Heart left ventricle (tissue), 16 donors: ENCODE data around the gene MSI2. TPM values are rescaled to one million over a fixed set of nuclear protein-coding genes. Genes with fewer than 3 reads are reported as not detected.
A peak's percentile ranks its signal among the peaks of the same experiment; 100 is the strongest.

Experiments used
- ATAC-seq, 4 donors: fragments of 200-7000 bp; cut with Tn5 transposase; one replicate each; pipeline ENCODE4 v1.9.1; 2020 to 2022; ENCODE audit warnings: moderate library complexity in 4 of 4, mild to moderate bottlenecking in 3 of 4, moderate number of reproducible peaks in 1 of 4
- DNase-seq, 5 donors: peaks; one replicate each; pipeline ENCODE4 v3.0.0-alpha.2; 2020
- H3K27ac ChIP-seq, 12 donors: fragments of 200-600 bp; sonication (generic) in 4 of 12; one replicate each; pipeline versions ENCODE4 v1.5.0 to v1.8.0; 2016 to 2022; ENCODE audit warnings: mild to moderate bottlenecking in 2 of 12
- H3K27me3 ChIP-seq, 9 donors: fragments of 200-600 bp; sonication (generic) in 2 of 9; one replicate each; pipeline versions ENCODE4 v1.5.1 to v1.8.0; 2016 to 2022; ENCODE audit warnings: mild to moderate bottlenecking in 3 of 9
- H3K36me3 ChIP-seq, 9 donors: fragments of 200-600 bp; sonication (generic) in 2 of 9; one replicate each; pipeline versions ENCODE4 v1.5.0 to v1.8.0; 2018 to 2022; ENCODE audit warnings: mild to moderate bottlenecking in 2 of 9
- H3K4me1 ChIP-seq, 12 donors: fragments of 200-600 bp; sonication (generic) in 4 of 12; one replicate each; pipeline versions ENCODE4 v1.5.0 to v1.8.0; 2016 to 2022; ENCODE audit warnings: mild to moderate bottlenecking in 3 of 12
- H3K4me3 ChIP-seq, 12 donors: fragments of 200-600 bp; sonication (generic) in 4 of 12; one replicate each; pipeline versions ENCODE4 v1.5.0 to v1.8.0; 2017 to 2022; ENCODE audit warnings: mild to moderate bottlenecking in 9 of 12, moderate library complexity in 4 of 12
- H3K9me3 ChIP-seq, 12 donors: fragments of 200-600 bp; sonication (generic) in 4 of 12; one replicate each; pipeline versions ENCODE4 v1.5.0 to v1.8.0; 2016 to 2022; ENCODE audit warnings: mild to moderate bottlenecking in 1 of 12
- CTCF ChIP-seq, 12 donors: fragments of 200-600 bp; sonication (generic) in 4 of 12; IDR thresholded peaks; one replicate each; pipeline versions ENCODE4 v1.5.0 to v1.8.0; 2018 to 2022; ENCODE audit warnings: antibody characterized with exemption in 12 of 12, mild to moderate bottlenecking in 5 of 12
- POLR2A ChIP-seq, 2 donors: fragments of 450-650 bp; IDR thresholded peaks; one replicate each; pipeline ENCODE4 v1.6.1; 2017; ENCODE audit warnings: antibody characterized with exemption in 2 of 2, mild to moderate bottlenecking in 2 of 2, moderate library complexity in 2 of 2
- WGBS, 4 donors: extraction: QIAGEN DNeasy Blood & Tissue Kit in 2 of 4; methylation state at CpG; one replicate each; pipeline versions ENCODE4 v1.1.5 to v1.1.7; 2013 to 2018; 5-methylcytosine and 5-hydroxymethylcytosine counted together
- intact Hi-C, 10 donors: fragments of 100-400 bp; cut with DNase I; formaldehyde crosslinking; loops; one replicate each; pipeline versions ENCODE4 v1.11.1 to v1.14.2; 2022
- polyA plus RNA-seq, 2 donors: library from polyadenylated mRNA; stranded (reverse); fragments of 200-250 nt; gene quantifications; one replicate each; pipeline ENCODE4 v1.2.3, GENCODE V29; 2013
- total RNA-seq, 9 donors: library from RNA; depleted of rRNA in 2 of 9; stranded (reverse); fragments of >200 nt in 2 of 9; fragmentation: NEBNext Ultra II Directional in 3 of 9; extraction: Animal tissue kit (Norgen Biotek cat#: 25700) in 3 of 9; gene quantifications; one replicate each; pipeline versions ENCODE4 v1.1.0 to v1.2.4, GENCODE V29; 2016 to 2023
- donor health status: ischemic (EF 13 %, LVEDD 7.1; RV severe dilation, severe dysfunction).
- donor health status: healthy with polysubstance abuse.
- donor health status: DM: no; HTN: yes; CAD: no.
- donor health status: DM: no; HTN: no; CAD: no.
- donor health status: ischemic (EF 25% LVEDD 6.9; RV normal size, moderate dysfunction).
- donor health status: ischemic (EF 25% LVEDD 5.7; RV mildly dilated, moderate dysfunction).
- donor health status: healthy.
- donor health status: DM: yes; HTN: yes; CAD: no.
- donor health status: ischemic (EF 35%, LVEDD 5.7; RV mildly dilated, moderate dysfunction).
- donor health status: nonischemic (EF 11% LVEDD 7.7; RV severe dilation, severe dysfunction).
- donor health status: DM: yes; HTN: yes; CAD: no.
- donor health status: PGD.
- donor health status: ischemic (EF 29% LVEDD 5.4; RV normal size, mild dysfunction).
- donor health status: nonischemic (EF 23%, LVEDD 6.1; RV moderate dilation, normal function).

The MSI2 gene
- total and polyA plus RNA-seq, 11 donors: 35.9 to 120 (median 104) TPM

GRCh38 chr17:57671667-57672632, 415.6 kb downstream of the MSI2 start:
- peak; percentile 78 to 91 (median 88) for ATAC-seq
- TF ChIP-seq CTCF (IDR thresholded peaks at IDR 0.05): peak; percentile 87 to 97 (median 96)
- no peak for TF ChIP-seq POLR2A (IDR thresholded peaks at IDR 0.05)

GRCh38 chr17:57672971-57673370, 416.6 kb downstream of the MSI2 start:
- H3K36me3 ChIP-seq: peaks cover 0 to 16% (median 4%) of the 10 kb centered on the region in 9 donors
- 89 to 98% (median 92%) methylated on average over 4 of the region's 4 CpGs for WGBS, 4 donors
- H3K4me1 ChIP-seq: peaks cover 0 to 23% (median 10%) of the 10 kb centered on the region in 12 donors
- no peaks in the 10 kb centered on the region for H3K27me3 ChIP-seq
- H3K9me3 ChIP-seq: no peaks in the 10 kb centered on the region
- no peak for ATAC-seq
- TF ChIP-seq POLR2A (IDR thresholded peaks at IDR 0.05) (no peak), CTCF (IDR thresholded peaks at IDR 0.05) (no peak)
- DNase-seq: peak in 1 of 5 donors; percentile 6
- intact Hi-C loops: loop anchor here (1.0 to 10.0 kb wide), 14 partner anchors 72 to 548 kb away; partner anchors contain the start of genes CCDC182 (in 1 of the 10) and MSI2 (in 1 of the 10)
- H3K4me3 ChIP-seq: no peak overlapping the region
- H3K27ac ChIP-seq: peak overlapping the region in 1 of 12 donors; percentile 35

More at GRCh38 chr17:57671667-57672632, 415.6 kb downstream of the MSI2 start:
- Histone ChIP-seq H3K27ac (peak overlapping the region in 2 of 12 donors; percentile 8 to 35), H3K4me1 (peaks cover 0 to 28% (median 10%) of the 10 kb centered on the region in 12 donors), H3K36me3 (peaks cover 0 to 16% (median 4%) of the 10 kb centered on the region in 9 donors), H3K27me3 (no peaks in the 10 kb centered on the region), H3K9me3 (no peaks in the 10 kb centered on the region), H3K4me3 (no peak overlapping the region)
- WGBS, 4 donors: 38 to 44% (median 41%) methylated on average over 20 to 21 of the region's 21 CpGs
- intact Hi-C loops: loop anchor here (1.0 to 10.0 kb wide), 14 partner anchors 71 to 547 kb away; partner anchors contain the start of genes CCDC182 (in 1 of the 10) and MSI2 (in 1 of the 10)
- peak; percentile 80 to 87 (median 82) for DNase-seq

- no peak for ATAC-seq
These were observed 418.6 kb downstream of the MSI2 start for GRCh38 chr17:57674894-57675293.

More at GRCh38 chr17:57674894-57675293, 418.6 kb downstream of the MSI2 start:
- Histone ChIP-seq H3K4me1 (peaks cover 0 to 12% (median 7%) of the 10 kb centered on the region in 12 donors), H3K9me3 (no peaks in the 10 kb centered on the region), H3K27me3 (no peaks in the 10 kb centered on the region), H3K4me3 (no peak overlapping the region), H3K27ac (no peak overlapping the region), H3K36me3 (peaks cover 0 to 16% (median 6%) of the 10 kb centered on the region in 9 donors)
- WGBS, 4 donors: 94 to 98% (median 97%) methylated on average over 9 to 22 of the region's 22 CpGs
- DNase-seq: peak in 1 of 5 donors; percentile 5
- intact Hi-C loops: loop anchor here in 8 of 10 donors (5.0 to 10.0 kb wide), 9 partner anchors 72 to 550 kb away; partner anchors contain the start of genes CCDC182 (in 1 of the 8) and MSI2 (in 1 of the 8)
- no peak for TF ChIP-seq POLR2A (IDR thresholded peaks at IDR 0.05)
- no peak for TF ChIP-seq CTCF (IDR thresholded peaks at IDR 0.05)
